ENCODE results near the gene POU2F1.

DNA sequence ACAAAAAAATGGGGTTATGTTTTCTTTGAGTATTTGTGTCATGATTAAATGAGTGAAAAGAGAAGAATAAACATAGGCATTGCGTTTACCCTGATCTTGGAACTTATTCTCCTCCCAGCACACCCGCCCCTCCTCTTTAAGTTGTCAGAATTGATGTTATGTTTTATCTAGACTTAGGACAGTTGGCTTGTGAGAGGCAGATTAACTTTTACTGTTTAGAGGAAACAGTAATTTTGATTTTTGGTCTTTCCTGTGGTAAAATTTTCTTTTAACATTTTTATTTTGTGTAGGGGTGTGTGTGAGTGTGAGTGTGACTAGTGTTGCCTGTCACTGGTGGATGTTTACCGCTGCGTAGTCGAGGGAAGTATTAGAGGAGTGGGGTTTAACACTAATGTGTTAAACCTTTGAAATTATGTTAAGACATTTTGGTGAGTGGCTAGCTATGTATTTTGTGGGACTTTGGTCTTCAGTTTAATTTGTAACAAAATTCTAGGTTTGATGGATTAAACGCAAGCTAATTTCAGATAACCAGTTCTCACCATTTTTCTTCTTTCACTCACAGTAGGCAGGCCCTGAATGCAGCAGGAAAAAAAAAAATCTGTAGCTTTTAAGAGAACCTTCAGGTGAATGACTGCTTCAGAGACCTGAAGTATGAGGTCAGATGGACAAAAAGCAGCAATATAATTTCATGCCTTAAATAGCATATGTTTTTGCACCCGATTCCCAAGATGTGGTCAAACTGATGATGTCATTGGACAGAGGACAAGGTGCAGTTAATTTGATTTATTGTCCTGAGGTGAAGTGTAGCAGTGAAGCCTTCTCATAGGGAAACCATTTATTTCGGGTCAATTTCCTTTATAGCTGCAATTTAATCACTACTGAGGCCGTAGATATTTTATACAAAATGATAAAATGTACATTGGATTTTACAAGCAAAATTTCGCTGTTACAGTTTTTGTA is 2.7 kb downstream of the POU2F1 start:
- TF ChIP-seq CTCF (IDR thresholded peaks at IDR 0.05; ENCODE audit: extremely low read depth in 1 of 2, insufficient read depth in 1 of 2, low read depth in 1 of 2, low read length in 2 of 2), result no peak
- TF ChIP-seq, protein P1, sequence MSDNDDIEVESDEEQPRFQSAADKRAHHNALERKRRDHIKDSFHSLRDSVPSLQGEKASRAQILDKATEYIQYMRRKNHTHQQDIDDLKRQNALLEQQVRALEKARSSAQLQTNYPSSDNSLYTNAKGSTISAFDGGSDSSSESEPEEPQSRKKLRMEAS (IDR thresholded peaks at IDR 0.05; ENCODE audit: insufficient read depth, insufficient read length), result no peak
